HepG2 (cell line): ENCODE results near the gene VAV2.

Experiments used
- NFIC ChIP-seq: IDR thresholded peaks from 2 replicates; pipeline ENCODE4 v1.6.1; 2012; ENCODE audit warnings: mild to moderate bottlenecking, low read length, inconsistent platforms
- ZNF329 ChIP-seq: sonication (generic); formaldehyde crosslinking; IDR thresholded peaks from 2 replicates; pipeline ENCODE4 v1.9.0; 2021; ENCODE audit warnings: low read depth, mild to moderate bottlenecking, missing genetic modification reagents

DNA sequence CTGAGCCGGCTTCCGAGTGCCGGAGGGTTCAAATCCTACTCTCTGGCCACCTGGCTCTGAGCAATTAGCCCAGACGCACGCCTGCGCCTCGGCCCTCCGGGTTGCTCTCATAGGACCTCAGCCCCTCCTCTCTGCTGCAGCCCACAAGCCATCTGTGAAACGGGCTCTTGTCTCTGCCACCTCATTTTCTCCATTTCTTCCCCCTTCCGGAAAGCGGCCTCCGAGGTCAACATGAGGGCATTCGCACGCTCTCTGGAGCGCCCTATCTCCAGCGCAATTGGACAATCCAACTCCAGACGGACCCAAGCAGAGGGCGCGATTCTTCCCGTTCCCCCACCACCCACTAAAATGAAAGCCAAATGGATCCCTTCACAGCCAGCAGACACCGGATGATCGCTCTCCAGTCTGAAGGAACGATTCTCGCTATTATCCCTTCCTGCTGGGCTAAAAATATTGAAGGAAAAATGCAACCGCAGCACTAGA, 41.5 kb downstream of the VAV2 start:
- TF ChIP-seq NFIC: no peak
- no peak for TF ChIP-seq ZNF329 (CRISPR knock-in tag)
